SK-N-MC (cell line): Measurements from ENCODE around the gene ARHGAP32.

ENCODE experiments used
- EZH2 ChIP-seq: fragments of 200-600 bp; sonication (generic); IDR thresholded peaks from one replicate; pipeline ENCODE4 v1.6.1; 2017; ENCODE audit warnings: antibody characterized with exemption
- POLR2AphosphoS5 ChIP-seq: IDR thresholded peaks from 2 replicates; pipeline ENCODE4 v1.6.1; 2012; ENCODE audit warnings: mild to moderate bottlenecking, low read depth, low read length, borderline replicate concordance

GRCh38 chr11:129077191-129077590 lies 114.9 kb downstream of the ARHGAP32 start:
- no peak for TF ChIP-seq EZH2
- TF ChIP-seq POLR2AphosphoS5 = no peak
